Endothelial cell of umbilical vein (primary cell): ENCODE results near the gene CFAP65. TPM values are rescaled to one million over a fixed set of nuclear protein-coding genes. Genes with fewer than 3 reads are reported as not detected.

Experiments
- BruUV-seq: library from RNA; stranded (reverse); fragments of 400-500 nt; replicated peaks from 2 replicates; lab custom pipeline; 2021; lab: Mats Ljungman, UMichigan
- CTCF ChIA-PET: fragments of 300-600, 350-600 bp; sonication (Branson Sonifier 250); formaldehyde crosslinking; loops from one replicate; lab custom pipeline; 2021; ENCODE audit warnings: antibody characterized with exemption, inconsistent platforms; lab: Charles Lee
- POLR2A ChIA-PET: fragments of 300-600, 350-600 bp; sonication (Branson Sonifier 250); formaldehyde crosslinking; loops from one replicate; lab custom pipeline; 2021; ENCODE audit warnings: antibody characterized with exemption, inconsistent platforms; lab: Charles Lee
- DNase-seq: peaks from one replicate; pipeline ENCODE4 v3.0.0-alpha.2; 2011; ENCODE audit warnings: low read depth, low spot score
- FAIRE-seq: peaks from 2 replicates; lab custom pipeline; 2011; peaks lifted over from hg19 to GRCh38; lab: Jason Lieb, UNC
- H2AFZ ChIP-seq: 2 replicates; pipeline ENCODE4 v1.6.0; 2012; ENCODE audit warnings: low read depth, low read length, control low read depth, inconsistent platforms
- H3K27ac ChIP-seq: 2 replicates; pipeline ENCODE4 v1.5.1; 2011; ENCODE audit warnings: low read depth, mild to moderate bottlenecking, control low read depth, low read length, moderate library complexity; ENCODE audit not compliant: insufficient read depth
- H3K27me3 ChIP-seq, 2 experiments: 2 replicates each; pipeline versions ENCODE4 v1.6.0 to v1.6.1; 2011; ENCODE audit warnings: low read length in 2 of 2, mixed read lengths in 1 of 2; ENCODE audit not compliant: control insufficient read depth in 2 of 2, insufficient read depth in 2 of 2
- H3K36me3 ChIP-seq, 2 experiments: 2 replicates in 1 of 2; 3 replicates in 1 of 2; pipeline ENCODE4 v1.5.1; 2011; ENCODE audit warnings: low read length in 2 of 2, mild to moderate bottlenecking in 1 of 2, moderate library complexity in 1 of 2; ENCODE audit not compliant: control insufficient read depth in 2 of 2, insufficient read depth in 2 of 2; ENCODE audit errors: extremely low read depth in 1 of 2
- H3K4me1 ChIP-seq: 3 replicates; pipeline ENCODE4 v1.5.1; 2011; ENCODE audit warnings: mild to moderate bottlenecking, low read length; ENCODE audit not compliant: control insufficient read depth, insufficient read depth; ENCODE audit errors: extremely low read depth
- H3K4me2 ChIP-seq: 2 replicates; pipeline ENCODE4 v1.6.1; 2011; ENCODE audit warnings: low read length, control low read depth, mixed read lengths; ENCODE audit not compliant: insufficient read depth
- H3K4me3 ChIP-seq, 3 experiments: fragments of 200-600 bp in 1 of 3; sonication (generic), shearing (Covaris generic) in 1 of 3; replicated peaks in 1 of 3; 2 replicates each; pipeline ENCODE4 v1.5.1; 2011 to 2016; ENCODE audit warnings: control low read depth in 3 of 3, low read length in 3 of 3, mild to moderate bottlenecking in 2 of 3, inconsistent platforms in 1 of 3, low read depth in 1 of 3, moderate library complexity in 1 of 3; ENCODE audit not compliant: insufficient read depth in 1 of 3
- H3K79me2 ChIP-seq: 2 replicates; pipeline ENCODE4 v1.6.0; 2012; ENCODE audit warnings: low read length, inconsistent platforms; ENCODE audit not compliant: control insufficient read depth, insufficient read depth
- H3K9ac ChIP-seq: replicated peaks from 2 replicates; pipeline ENCODE3; 2011; ENCODE audit warnings: low read length, control low read depth; ENCODE audit not compliant: insufficient read depth; ENCODE audit errors: extremely low read depth
- H3K9me1 ChIP-seq: replicated peaks from 3 replicates; pipeline ENCODE4 v1.6.0; 2011; ENCODE audit warnings: mild to moderate bottlenecking, low read length; ENCODE audit not compliant: control insufficient read depth, insufficient read depth; ENCODE audit errors: extremely low read depth
- H3K9me3 ChIP-seq: replicated peaks from 2 replicates; pipeline ENCODE4 v1.5.1; 2012; ENCODE audit warnings: low read length, inconsistent platforms; ENCODE audit not compliant: control insufficient read depth, insufficient read depth
- H4K20me1 ChIP-seq: replicated peaks from 2 replicates; pipeline ENCODE3; 2011; ENCODE audit warnings: mild to moderate bottlenecking, low read length; ENCODE audit not compliant: control insufficient read depth, insufficient read depth; ENCODE audit errors: extremely low read depth
- CTCF ChIP-seq, 2 donors: IDR thresholded peaks; 1 replicate in 1 of 2; 2 replicates in 1 of 2; pipeline ENCODE4 v1.5.1; 2011; ENCODE audit warnings: low read length in 2 of 2, mild to moderate bottlenecking in 2 of 2, moderate library complexity in 2 of 2, control low read depth in 1 of 2, inconsistent platforms in 1 of 2, low read depth in 1 of 2; ENCODE audit not compliant: insufficient read depth in 1 of 2; ENCODE audit errors: extremely low read depth in 1 of 2
- EZH2 ChIP-seq: IDR thresholded peaks from 2 replicates; pipeline ENCODE4 v1.6.1; 2012; ENCODE audit warnings: borderline replicate concordance, low read depth, mild to moderate bottlenecking, moderate library complexity, low read length, inconsistent platforms; ENCODE audit not compliant: severe bottlenecking
- FOS ChIP-seq: IDR thresholded peaks from 2 replicates; pipeline ENCODE4 v1.6.1; 2011; ENCODE audit warnings: mild to moderate bottlenecking, low read length, moderate library complexity, borderline replicate concordance; ENCODE audit not compliant: insufficient read depth
- GATA2 ChIP-seq: IDR thresholded peaks from 2 replicates; pipeline ENCODE4 v1.7.0; 2011; ENCODE audit warnings: low read depth, mild to moderate bottlenecking, moderate library complexity, mixed read lengths, low read length; ENCODE audit not compliant: insufficient read length, insufficient read depth
- JUN ChIP-seq: IDR thresholded peaks from 2 replicates; pipeline ENCODE4 v1.6.1; 2011; ENCODE audit warnings: borderline replicate concordance, low read depth; ENCODE audit not compliant: insufficient read length, insufficient read depth
- MAX ChIP-seq: IDR thresholded peaks from 2 replicates; pipeline ENCODE4 v1.6.1; 2011; ENCODE audit not compliant: insufficient read depth, insufficient read length
- MYC ChIP-seq: IDR thresholded peaks from one replicate; pipeline ENCODE4 v1.6.1; 2011; ENCODE audit warnings: mild to moderate bottlenecking, low read depth, low read length
- POLR2A ChIP-seq: IDR thresholded peaks from 2 replicates; pipeline ENCODE4 v1.6.1; 2012; ENCODE audit warnings: low read depth, mild to moderate bottlenecking, control low read depth, low read length
- POLR2AphosphoS5 ChIP-seq: IDR thresholded peaks from 2 replicates; pipeline ENCODE4 v1.6.1; 2012; ENCODE audit warnings: low read depth, mild to moderate bottlenecking, control low read depth, low read length, moderate library complexity; ENCODE audit not compliant: insufficient read depth
- dilution Hi-C: fragments of 300-500 bp; cut with MboI; formaldehyde crosslinking; loops from one replicate; pipeline ENCODE4 v1.15.0; 2019; ENCODE audit warnings: low sequenced_read_pairs; ENCODE audit not compliant: extremely low pct_ligation_motif_present
- intact Hi-C: fragments of 100-400 bp; cut with micrococcal nuclease; formaldehyde crosslinking; loops from one replicate; pipeline ENCODE4 v1.10.0; 2022
- polyA plus RNA-seq, 4 experiments: library from polyadenylated mRNA; depleted of rRNA in 3 of 4; stranded (reverse) in 3 of 4; unstranded in 1 of 4; fragments of >200 nt; gene quantifications; 2 replicates each; pipeline versions ENCODE4 v1.2.1 to v1.2.3, GENCODE V29; 2011 to 2012; ENCODE audit warnings: missing spikeins in 1 of 4
- total RNA-seq: library from RNA; stranded (reverse); gene quantifications from 2 replicates; pipeline ENCODE4 v1.2.3, GENCODE V29; 2021

The CFAP65 gene
- total and polyA plus RNA-seq, 2 donors (not counting 3 experiments of a cell fraction or from before 2014, with no cell fraction given) = 0.03 TPM; not detected in 1

GRCh38 chr2:219018286-219018685 is 23.0 kb downstream of the CFAP65 start:
- no TSS peak for BruUV-seq
- no peak overlapping the region for H3K4me3 ChIP-seq

More at GRCh38 chr2:219018286-219018685, 23.0 kb downstream of the CFAP65 start:
- H3K4me1 ChIP-seq = no peaks in the 10 kb centered on the region
- H3K4me2 ChIP-seq = no peak overlapping the region
- no peak for TF ChIP-seq EZH2
- no peak for TF ChIP-seq CTCF (IDR thresholded peaks at IDR 0.05; ENCODE audit: extremely low read depth in 1 of 2, insufficient read depth in 1 of 2, low read depth in 1 of 2, low read length in 2 of 2)
- TF ChIP-seq POLR2AphosphoS5 = no peak
- TF ChIP-seq FOS = no peak
- no peak for TF ChIP-seq MAX
- no peak for TF ChIP-seq GATA2
- TF ChIP-seq POLR2A = no peak
- no peak for TF ChIP-seq JUN
- no peak for TF ChIP-seq MYC
- H3K9me3 ChIP-seq = no peaks in the 10 kb centered on the region
- H3K9ac ChIP-seq = no peak overlapping the region
- no peaks in the 10 kb centered on the region for H3K79me2 ChIP-seq
- DNase-seq (no peak), FAIRE-seq (no peak)
- no peak overlapping the region for H2AFZ ChIP-seq
- H3K27ac ChIP-seq = no peak overlapping the region
- H3K27me3 ChIP-seq = peaks cover 0 to 4% of the 10 kb centered on the region in 2 experiments
- ChIA-PET CTCF (interaction anchor here (0.8 to 3.6 kb wide), 6 partner anchors 9 to 137 kb away, joined by 3 to 37 read pairs (median 6); no protein-coding TSS in a partner anchor), POLR2A (no interaction called here)
- intact Hi-C loops (no loop called here), dilution Hi-C loops (no loop called here)
- H3K9me1 ChIP-seq = no peaks in the 10 kb centered on the region
- H3K36me3 ChIP-seq = no peaks in the 10 kb centered on the region
- no peaks in the 10 kb centered on the region for H4K20me1 ChIP-seq
